A549 (cell line): ENCODE measurements around the gene GAD2. TPM values are rescaled to one million over a fixed set of nuclear protein-coding genes. Genes with fewer than 3 reads are reported as not detected.
A peak's percentile ranks its signal among the peaks of the same experiment; 100 is the strongest.

Source experiments
- ATAC-seq, 2 experiments: fragments of 200-7000 bp in 1 of 2; fragments of >200 bp in 1 of 2; cut with Nextera tagmentation in 1 of 2; cut with Tn5 transposase in 1 of 2; 3 replicates each; pipeline versions ENCODE4 v1.8.0 to v1.9.1; 2018 to 2020; ENCODE audit warnings: mild to moderate bottlenecking in 1 of 2, moderate library complexity in 1 of 2
- CTCF ChIA-PET: fragments of 300-600 bp; sonication (Branson Sonifier 250); formaldehyde crosslinking; extraction: SDS; loops from one replicate; lab custom pipeline; 2021; ENCODE audit warnings: antibody characterized with exemption, inconsistent platforms; lab: Yijun Ruan, JAX
- POLR2A ChIA-PET: fragments of 350-600 bp; formaldehyde crosslinking; extraction: SDS; loops from one replicate; lab custom pipeline; 2021; ENCODE audit warnings: antibody characterized with exemption, inconsistent platforms; lab: Yijun Ruan, JAX
- DNase-seq, 2 experiments: peaks; one replicate each; pipeline versions ENCODE4 v3.0.0 to v3.0.0-alpha.2; 2011 to 2016; ENCODE audit warnings: low read depth in 1 of 2, low spot score in 1 of 2
- FAIRE-seq: peaks from 2 replicates; lab custom pipeline; 2011; peaks lifted over from hg19 to GRCh38; lab: Jason Lieb, UNC
- H3K27ac ChIP-seq, 2 experiments: fragments of >200 bp; sonication (Bioruptor Twin); formaldehyde crosslinking; 3 replicates each; pipeline ENCODE4 v1.5.1; 2016 to 2017
- H3K4me1 ChIP-seq: fragments of >200 bp; sonication (Bioruptor Twin); formaldehyde crosslinking; 3 replicates; pipeline ENCODE4 v1.6.1; 2016
- H3K4me2 ChIP-seq: fragments of >200 bp; sonication (Bioruptor Twin); formaldehyde crosslinking; 3 replicates; pipeline ENCODE4 v1.6.1; 2016
- H3K4me3 ChIP-seq: fragments of >200 bp; sonication (Bioruptor Twin); formaldehyde crosslinking; 3 replicates; pipeline ENCODE4 v1.5.1; 2016
- H3K9me3 ChIP-seq: fragments of >200 bp; sonication (Bioruptor Twin); formaldehyde crosslinking; 3 replicates; pipeline ENCODE4 v1.6.1; 2016
- BHLHE40 ChIP-seq: IDR thresholded peaks from 2 replicates; pipeline ENCODE4 v1.6.1; 2012; ENCODE audit warnings: low read depth, low read length, inconsistent platforms
- CBX8 ChIP-seq: fragments of 200-600 bp; sonication (generic); IDR thresholded peaks from 2 replicates; pipeline ENCODE4 v1.6.1; 2016
- ESRRA ChIP-seq: fragments of 150-350 bp; IDR thresholded peaks from 2 replicates; pipeline ENCODE4 v1.6.1; 2014; ENCODE audit warnings: mild to moderate bottlenecking, low read length, borderline replicate concordance
- FOXS1 ChIP-seq: fragments of 250-450 bp; sonication (Bioruptor Pico); IDR thresholded peaks from 2 replicates; pipeline ENCODE4 v1.5.0; 2020; ENCODE audit warnings: mild to moderate bottlenecking, moderate library complexity
- HOXA7 ChIP-seq: fragments of 250-450 bp; sonication (Bioruptor Pico); IDR thresholded peaks from 2 replicates; pipeline ENCODE4 v1.5.0; 2020; ENCODE audit warnings: mild to moderate bottlenecking, moderate library complexity
- HOXB5 ChIP-seq: fragments of 250-450 bp; sonication (Bioruptor Pico); IDR thresholded peaks from 2 replicates; pipeline ENCODE4 v1.5.0; 2020; ENCODE audit warnings: mild to moderate bottlenecking, moderate library complexity
- JUNB ChIP-seq: fragments of >200 bp; sonication (Bioruptor Twin); formaldehyde crosslinking; IDR thresholded peaks from 2 replicates; pipeline ENCODE4 v1.6.1; 2016
- MAZ ChIP-seq: fragments of 150-350 bp; IDR thresholded peaks from 2 replicates; pipeline ENCODE4 v1.6.1; 2014; ENCODE audit warnings: antibody characterized with exemption, low read depth, low read length, borderline replicate concordance
- NFE2L2 ChIP-seq: fragments of 150-350 bp; conservative IDR thresholded peaks from 2 replicates; pipeline ENCODE4 v1.6.1; 2014; ENCODE audit warnings: low read length
- POLR2A ChIP-seq: IDR thresholded peaks from 2 replicates; pipeline ENCODE4 v1.6.1; 2012; ENCODE audit warnings: mild to moderate bottlenecking, low read length
- RCOR1 ChIP-seq: fragments of 150-350 bp; IDR thresholded peaks from 2 replicates; pipeline ENCODE4 v1.6.1; 2014; ENCODE audit warnings: antibody characterized with exemption, low read length, low read depth
- RFX5 ChIP-seq: fragments of 450-650 bp; IDR thresholded peaks from 2 replicates; pipeline ENCODE4 v1.7.1; 2014; ENCODE audit warnings: antibody characterized with exemption, mild to moderate bottlenecking, moderate library complexity
- ZFP36 ChIP-seq: fragments of 450-650 bp; IDR thresholded peaks from 2 replicates; pipeline ENCODE4 v1.6.1; 2014; ENCODE audit warnings: borderline replicate concordance; ENCODE audit not compliant: partially characterized antibody
- WGBS: methylation state at CpG from one replicate; pipeline ENCODE4 v1.1.6; 2017; ENCODE audit errors: missing lambda C conversion rate; 5-methylcytosine and 5-hydroxymethylcytosine counted together
- polyA minus RNA-seq: library from RNA; depleted of rRNA, polyadenylated mRNA; stranded (reverse); fragments of >200 nt; gene quantifications from 2 replicates; pipeline ENCODE4 v1.2.3, GENCODE V29; 2011; rRNA and poly(A)+ RNA removed
- polyA plus RNA-seq, 4 experiments: library from polyadenylated mRNA; depleted of rRNA in 3 of 4; stranded (reverse); fragments of >200 nt; fragmentation: RNase III in 1 of 4; extraction: RNeasy Plus Mini Kit Qiagen cat#74134 plus additional on column Dnase treatment in 1 of 4; gene quantifications; 2 replicates in 3 of 4; 3 replicates in 1 of 4; pipeline ENCODE4 v1.2.3, GENCODE V29; 2011 to 2017
- TF ChIP-seq, protein P1 (sequence below): IDR thresholded peaks from 2 replicates; pipeline ENCODE4 v1.6.1; 2012
- TF ChIP-seq, protein P2 (sequence below): fragments of 150-350 bp; IDR thresholded peaks from 2 replicates; pipeline ENCODE4 v1.6.1; 2014; ENCODE audit warnings: low read depth, mild to moderate bottlenecking, low read length
- TF ChIP-seq, protein P3 (sequence below): fragments of 250-450 bp; sonication (Bioruptor Pico); IDR thresholded peaks from 2 replicates; pipeline ENCODE4 v1.5.0; 2021; ENCODE audit warnings: mild to moderate bottlenecking, moderate library complexity, borderline replicate concordance
- TF ChIP-seq, protein P4 (sequence below): fragments of >200 bp; sonication (Bioruptor Twin); formaldehyde crosslinking; IDR thresholded peaks from 2 replicates; pipeline ENCODE4 v1.6.1; 2016
- TF ChIP-seq, protein P5 (sequence below): fragments of >200 bp; sonication (Bioruptor Twin); formaldehyde crosslinking; IDR thresholded peaks from 3 replicates; pipeline ENCODE4 v1.5.1; 2016

GAD2 gene
- polyA plus RNA-seq (2011; rRNA removed) (not detected in 2 replicates), polyA plus RNA-seq (2017; fragmentation: RNase III; extraction: RNeasy Plus Mini Kit Qiagen cat#74134 plus additional on column Dnase treatment) (not detected in 3 replicates), polyA minus RNA-seq (not detected in 2 replicates)
- not detected in 2 replicates for polyA plus RNA-seq (2012; cell fraction: cytosol; rRNA removed)
- not detected in 2 replicates for polyA plus RNA-seq (2012; cell fraction: nucleus; rRNA removed)

DNA sequence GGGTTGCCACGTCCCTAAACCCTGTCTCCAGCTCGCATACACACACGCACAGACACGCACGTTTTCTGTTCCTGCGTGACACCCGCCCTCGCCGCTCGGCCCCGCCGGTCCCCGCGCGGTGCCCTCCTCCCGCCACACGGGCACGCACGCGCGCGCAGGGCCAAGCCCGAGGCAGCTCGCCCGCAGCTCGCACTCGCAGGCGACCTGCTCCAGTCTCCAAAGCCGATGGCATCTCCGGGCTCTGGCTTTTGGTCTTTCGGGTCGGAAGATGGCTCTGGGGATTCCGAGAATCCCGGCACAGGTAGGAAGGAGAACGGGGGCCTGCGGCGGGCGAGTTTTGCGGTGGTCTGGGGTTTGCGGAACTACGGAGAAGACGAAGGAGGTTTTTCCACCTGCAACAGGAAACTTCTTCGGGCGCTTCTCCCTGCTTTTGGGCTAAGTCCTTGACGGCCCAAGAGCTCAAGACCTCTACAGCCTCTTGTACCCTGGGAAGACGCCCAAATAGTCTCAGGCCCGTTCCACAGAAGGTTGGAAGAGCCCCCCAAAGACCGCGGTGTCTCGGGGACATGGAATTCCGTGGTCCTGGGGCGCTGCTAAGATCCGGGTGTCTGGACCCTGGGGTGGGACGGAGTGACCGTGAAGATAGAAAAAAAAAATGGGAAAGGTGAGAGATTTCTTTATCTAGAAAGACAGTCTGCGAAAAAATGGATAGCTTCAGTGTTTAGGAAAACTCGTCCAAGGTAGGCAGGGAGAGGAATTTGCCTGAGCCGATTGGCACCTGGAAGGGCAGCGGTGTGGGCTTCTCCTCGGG lies at the start of gene GAD2:
Gene GAD2, plus strand, starts transcription at position 190 of the 811 bp plus-strand sequence. Its CDS starts 36 bp downstream, at position 226.
- TF ChIP-seq, protein P1, sequence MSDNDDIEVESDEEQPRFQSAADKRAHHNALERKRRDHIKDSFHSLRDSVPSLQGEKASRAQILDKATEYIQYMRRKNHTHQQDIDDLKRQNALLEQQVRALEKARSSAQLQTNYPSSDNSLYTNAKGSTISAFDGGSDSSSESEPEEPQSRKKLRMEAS, result no peak
- TF ChIP-seq, protein P2, sequence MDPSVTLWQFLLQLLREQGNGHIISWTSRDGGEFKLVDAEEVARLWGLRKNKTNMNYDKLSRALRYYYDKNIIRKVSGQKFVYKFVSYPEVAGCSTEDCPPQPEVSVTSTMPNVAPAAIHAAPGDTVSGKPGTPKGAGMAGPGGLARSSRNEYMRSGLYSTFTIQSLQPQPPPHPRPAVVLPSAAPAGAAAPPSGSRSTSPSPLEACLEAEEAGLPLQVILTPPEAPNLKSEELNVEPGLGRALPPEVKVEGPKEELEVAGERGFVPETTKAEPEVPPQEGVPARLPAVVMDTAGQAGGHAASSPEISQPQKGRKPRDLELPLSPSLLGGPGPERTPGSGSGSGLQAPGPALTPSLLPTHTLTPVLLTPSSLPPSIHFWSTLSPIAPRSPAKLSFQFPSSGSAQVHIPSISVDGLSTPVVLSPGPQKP, result no peak
- TF ChIP-seq CBX8 (no peak), NFE2L2 (no peak), HOXB5 (CRISPR knock-in tag) (no peak)
- TF ChIP-seq, protein P3, sequence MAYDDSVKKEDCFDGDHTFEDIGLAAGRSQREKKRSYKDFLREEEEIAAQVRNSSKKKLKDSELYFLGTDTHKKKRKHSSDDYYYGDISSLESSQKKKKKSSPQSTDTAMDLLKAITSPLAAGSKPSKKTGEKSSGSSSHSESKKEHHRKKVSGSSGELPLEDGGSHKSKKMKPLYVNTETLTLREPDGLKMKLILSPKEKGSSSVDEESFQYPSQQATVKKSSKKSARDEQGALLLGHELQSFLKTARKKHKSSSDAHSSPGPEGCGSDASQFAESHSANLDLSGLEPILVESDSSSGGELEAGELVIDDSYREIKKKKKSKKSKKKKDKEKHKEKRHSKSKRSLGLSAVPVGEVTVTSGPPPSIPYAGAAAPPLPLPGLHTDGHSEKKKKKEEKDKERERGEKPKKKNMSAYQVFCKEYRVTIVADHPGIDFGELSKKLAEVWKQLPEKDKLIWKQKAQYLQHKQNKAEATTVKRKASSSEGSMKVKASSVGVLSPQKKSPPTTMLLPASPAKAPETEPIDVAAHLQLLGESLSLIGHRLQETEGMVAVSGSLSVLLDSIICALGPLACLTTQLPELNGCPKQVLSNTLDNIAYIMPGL, result no peak
- TF ChIP-seq, protein P4, sequence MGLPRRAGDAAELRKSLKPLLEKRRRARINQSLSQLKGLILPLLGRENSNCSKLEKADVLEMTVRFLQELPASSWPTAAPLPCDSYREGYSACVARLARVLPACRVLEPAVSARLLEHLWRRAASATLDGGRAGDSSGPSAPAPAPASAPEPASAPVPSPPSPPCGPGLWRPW, result no peak
- H3K4me3 ChIP-seq, result peak within 1 kb of the TSS; percentile 33; the same call in 2 of the 3 replicates
- WGBS, result 43% methylated on average over 40 of the region's 60 CpGs
- H3K4me2 ChIP-seq, result peak within 1 kb of the TSS; percentile 68
- ChIA-PET CTCF (no interaction called here), POLR2A (no interaction called here)
- peaks cover 23% of the 10 kb centered on the region; the same call in 2 of the 3 replicates for H3K4me1 ChIP-seq
- DNase-seq, result no peak
- H3K27ac ChIP-seq, result no peak within 1 kb of the TSS
- 0 out of 3 replicates have a peak, but pooled peaks cover 2% of the 10 kb centered on the region for H3K9me3 ChIP-seq
- peak in 1 of 2 experiments; percentile 22; a peak in 2 of 6 replicates for ATAC-seq
- FAIRE-seq, result no peak

DNA sequence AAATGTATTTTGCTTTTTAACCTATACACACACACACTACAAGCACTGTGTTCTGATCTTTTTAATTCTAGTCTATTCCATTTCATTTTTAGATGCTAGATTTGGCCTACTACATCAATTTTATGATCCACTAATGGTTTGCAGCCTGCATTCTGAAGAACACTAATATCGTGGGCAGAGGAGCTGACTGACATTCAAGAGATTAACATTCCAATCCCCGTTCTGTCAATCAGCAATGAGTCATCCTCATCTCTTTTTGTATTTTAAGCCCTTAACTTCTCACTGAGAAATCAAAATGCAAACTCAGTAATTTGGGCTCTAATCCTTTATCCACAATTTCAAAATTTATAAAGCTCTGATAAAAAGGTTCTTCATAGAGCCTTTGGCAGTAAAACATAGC lies 47.1 kb upstream of the GAD2 start:
- 14% methylated on average over 2 of the region's 2 CpGs for WGBS
- H3K9me3 ChIP-seq, result no peaks in the 10 kb centered on the region
- no peak for ATAC-seq
- FAIRE-seq, result no peak
- POLR2A ChIA-PET, result no interaction called here
- H3K4me1 ChIP-seq, result no peaks in the 10 kb centered on the region
- no peak for TF ChIP-seq POLR2A
- TF ChIP-seq ZFP36, result no peak
- TF ChIP-seq, all 56 proteins: peak for 0
- Histone ChIP-seq H3K4me2 (no peak overlapping the region), H3K27ac (no peak overlapping the region), H3K4me3 (no peak overlapping the region)
- DNase-seq, result no peak
- CTCF ChIA-PET, result no interaction called here

DNA sequence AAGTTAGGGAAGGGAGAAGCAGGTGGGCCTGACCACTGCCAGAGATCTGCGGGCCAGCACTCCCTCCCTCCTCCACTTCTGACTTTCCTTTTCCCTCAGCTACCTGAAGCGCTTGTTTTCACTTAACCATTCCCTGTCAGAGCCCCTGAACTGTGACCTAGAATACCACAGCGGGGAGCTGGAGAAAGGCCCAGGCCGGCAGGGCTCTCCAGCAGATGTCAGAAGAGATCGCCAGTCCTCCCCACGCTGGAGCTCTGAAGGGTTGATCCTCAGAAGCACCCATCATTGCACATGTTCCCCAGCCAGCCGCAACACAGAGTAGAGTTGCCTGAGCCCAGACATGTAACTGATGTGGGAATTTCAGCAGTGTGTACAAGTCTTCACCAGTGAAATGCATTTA lies 44.4 kb upstream of the GAD2 start:
- WGBS, result 36% methylated on average over 5 of the region's 7 CpGs
- CTCF ChIA-PET, result interaction anchor here (0.7 kb wide), 1 partner anchor 33 kb away, joined by 3 read pairs; no protein-coding TSS in a partner anchor
- FAIRE-seq (no peak), ATAC-seq (no peak), DNase-seq (no peak)
- no peak overlapping the region for H3K4me2 ChIP-seq
- H3K4me1 ChIP-seq, result no peaks in the 10 kb centered on the region
- POLR2A ChIA-PET, result no interaction called here
- H3K4me3 ChIP-seq, result no peak overlapping the region
- TF ChIP-seq RFX5, result no peak
- TF ChIP-seq, protein P4, result no peak
- TF ChIP-seq MAZ, result no peak
- TF ChIP-seq HOXA7 (CRISPR knock-in tag), result no peak
- TF ChIP-seq, protein P5, sequence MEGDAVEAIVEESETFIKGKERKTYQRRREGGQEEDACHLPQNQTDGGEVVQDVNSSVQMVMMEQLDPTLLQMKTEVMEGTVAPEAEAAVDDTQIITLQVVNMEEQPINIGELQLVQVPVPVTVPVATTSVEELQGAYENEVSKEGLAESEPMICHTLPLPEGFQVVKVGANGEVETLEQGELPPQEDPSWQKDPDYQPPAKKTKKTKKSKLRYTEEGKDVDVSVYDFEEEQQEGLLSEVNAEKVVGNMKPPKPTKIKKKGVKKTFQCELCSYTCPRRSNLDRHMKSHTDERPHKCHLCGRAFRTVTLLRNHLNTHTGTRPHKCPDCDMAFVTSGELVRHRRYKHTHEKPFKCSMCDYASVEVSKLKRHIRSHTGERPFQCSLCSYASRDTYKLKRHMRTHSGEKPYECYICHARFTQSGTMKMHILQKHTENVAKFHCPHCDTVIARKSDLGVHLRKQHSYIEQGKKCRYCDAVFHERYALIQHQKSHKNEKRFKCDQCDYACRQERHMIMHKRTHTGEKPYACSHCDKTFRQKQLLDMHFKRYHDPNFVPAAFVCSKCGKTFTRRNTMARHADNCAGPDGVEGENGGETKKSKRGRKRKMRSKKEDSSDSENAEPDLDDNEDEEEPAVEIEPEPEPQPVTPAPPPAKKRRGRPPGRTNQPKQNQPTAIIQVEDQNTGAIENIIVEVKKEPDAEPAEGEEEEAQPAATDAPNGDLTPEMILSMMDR, result no peak
- TF ChIP-seq, protein P2, result no peak
- no peak for TF ChIP-seq NFE2L2
- no peak for TF ChIP-seq FOXS1
- no peak for TF ChIP-seq JUNB
- no peak for TF ChIP-seq BHLHE40
- no peak for TF ChIP-seq RCOR1
- TF ChIP-seq ESRRA, result no peak
- no peak for TF ChIP-seq POLR2A
- no peaks in the 10 kb centered on the region for H3K9me3 ChIP-seq
- no peak overlapping the region for H3K27ac ChIP-seq
